ENCODE results near the gene BANP. TPM values are rescaled to one million over a fixed set of nuclear protein-coding genes. Genes with fewer than 3 reads are reported as not detected.
"Not testable (repeated sequence)": the region's sequence is repeated elsewhere in the genome, so short reads cannot be mapped to it uniquely, and the experiment has no call there.

Gene BANP
- total and polyA plus RNA-seq, 2 experiments from 2014 or later: 14.8 TPM

DNA sequence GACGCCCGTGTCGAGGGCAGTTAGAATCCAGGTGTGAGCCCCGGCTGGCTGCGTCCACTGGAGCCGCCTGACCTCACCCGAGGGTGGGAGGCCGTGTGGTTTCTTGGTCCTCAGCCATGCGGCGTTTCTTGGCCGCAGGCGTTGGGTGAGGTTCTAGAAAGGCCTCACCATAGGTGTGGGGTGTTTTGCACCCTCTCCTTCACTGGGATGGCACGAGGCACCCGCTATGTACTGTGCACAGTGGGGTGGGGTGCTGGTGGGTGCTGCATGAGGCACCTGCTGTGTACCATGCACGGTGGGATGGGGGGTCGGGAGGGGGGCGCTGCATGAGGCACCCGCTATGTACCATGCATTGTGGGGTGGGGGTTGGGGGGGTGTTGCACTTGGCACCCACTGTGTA, 169.6 kb downstream of the BANP start:
- Histone ChIP-seq H3K4me2 (ENCODE audit: unreplicated experiment) (no peak overlapping the region), H3K4me1 (ENCODE audit: insufficient read depth) (peaks cover 14% of the 10 kb centered on the region), H3K4me3 (no peak overlapping the region), H2AFZ (no peak overlapping the region), H3K36me3 (ENCODE audit: low read depth) (no peaks in the 10 kb centered on the region), H3F3A (ENCODE audit: insufficient read depth) (peaks cover 21% of the 10 kb centered on the region), H3K9ac (no peak overlapping the region), H3K9me3 (ENCODE audit: low read depth) (no peaks in the 10 kb centered on the region), H3K27me3 (replicated peaks; ENCODE audit: insufficient read depth) (peaks cover 14% of the 10 kb centered on the region), H4K20me1 (ENCODE audit: insufficient read depth) (no peaks in the 10 kb centered on the region), H3K9me2 (ENCODE audit: insufficient read depth) (no peaks in the 10 kb centered on the region), H3K27ac (no peak overlapping the region), H3K79me2 (ENCODE audit: insufficient read depth) (no peaks in the 10 kb centered on the region)
- no peak for DNase-seq
- in situ Hi-C loops (cut with MboI): no loop called here
- WGBS, 2 experiments (ENCODE audit: low coverage in 1 of 2, low lambda C conversion rate in 2 of 2, missing lambda C conversion rate in 2 of 2): 85 to 89% methylated on average over 7 to 18 of the region's 18 CpGs
- TF ChIP-seq EZH2 (IDR thresholded peaks at IDR 0.05; ENCODE audit: insufficient read depth, poor library complexity, severe bottlenecking): no peak
- no peak for TF ChIP-seq EZH2phosphoT487 (IDR thresholded peaks at IDR 0.05; ENCODE audit: insufficient read depth, low read depth)

DNA sequence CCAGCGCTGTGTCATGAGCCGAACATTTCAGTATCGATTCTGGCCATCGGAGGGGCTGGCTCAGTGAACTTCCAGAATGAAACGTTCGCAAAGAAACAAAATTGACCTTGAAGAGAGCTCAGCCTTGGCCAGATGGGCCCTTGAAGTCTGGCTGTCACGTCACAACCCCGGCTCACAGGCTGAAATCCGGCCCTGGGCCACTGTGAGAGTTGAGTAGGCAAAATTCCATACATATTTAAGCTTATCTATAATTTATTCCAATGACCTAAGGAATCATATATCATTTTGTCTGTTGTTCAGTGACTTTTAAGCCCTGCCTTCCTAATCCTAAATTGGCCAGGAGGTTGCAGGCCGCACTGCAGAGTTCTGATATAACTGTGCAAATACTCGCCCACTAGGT, 170.2 kb downstream of the BANP start:
- H3K27ac ChIP-seq: not testable (repeated sequence)

DNA sequence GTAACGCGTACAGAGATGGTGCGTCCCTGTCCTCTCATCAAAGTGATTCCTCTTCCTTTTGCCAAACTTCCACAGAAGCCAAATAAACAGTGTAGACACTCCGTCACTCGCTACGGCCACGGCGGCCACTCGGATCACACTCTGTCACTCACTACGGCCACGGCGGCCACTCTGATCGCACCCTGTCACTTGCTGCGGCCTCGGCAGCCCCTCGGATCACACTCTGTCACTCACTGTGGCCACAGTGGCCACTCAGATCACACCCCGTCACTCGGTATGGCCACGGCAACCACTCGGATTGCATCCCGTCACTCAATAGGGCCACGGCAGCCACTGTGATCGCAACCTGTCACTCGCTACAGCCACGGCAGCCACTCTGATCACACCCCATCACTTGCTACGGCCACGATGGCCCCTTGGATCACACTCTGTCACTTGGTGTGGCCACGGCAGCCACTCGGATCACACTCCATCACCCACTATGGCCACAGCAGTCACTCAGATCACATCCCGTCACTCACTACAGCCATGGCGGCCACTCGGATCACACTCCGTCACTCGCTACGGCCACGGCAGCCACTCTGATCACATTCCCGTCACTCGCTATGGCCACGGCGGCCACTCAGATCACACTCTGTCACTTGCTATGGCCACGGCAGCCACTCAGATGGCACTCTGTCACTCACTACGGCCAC, 170.8 kb downstream of the BANP start:
- Histone ChIP-seq H3K27me3 (replicated peaks; ENCODE audit: insufficient read depth) (peaks cover 7% of the 10 kb centered on the region; the same call in 1 of the 2 replicates), H3K9me2 (ENCODE audit: insufficient read depth) (no peaks in the 10 kb centered on the region), H3K4me1 (ENCODE audit: insufficient read depth) (peaks cover 14% of the 10 kb centered on the region), H3K27ac (no peak overlapping the region), H3K9me3 (ENCODE audit: low read depth) (no peaks in the 10 kb centered on the region), H3K79me2 (ENCODE audit: insufficient read depth) (no peaks in the 10 kb centered on the region), H3F3A (ENCODE audit: insufficient read depth) (peaks cover 21% of the 10 kb centered on the region), H3K36me3 (ENCODE audit: low read depth) (no peaks in the 10 kb centered on the region), H3K9ac (no peak overlapping the region), H3K4me3 (no peak overlapping the region), H4K20me1 (ENCODE audit: insufficient read depth) (no peaks in the 10 kb centered on the region), H2AFZ (no peak overlapping the region), H3K4me2 (ENCODE audit: unreplicated experiment) (no peak overlapping the region)
- TF ChIP-seq EZH2 (IDR thresholded peaks at IDR 0.05; ENCODE audit: insufficient read depth, poor library complexity, severe bottlenecking) (no peak), EZH2phosphoT487 (IDR thresholded peaks at IDR 0.05; ENCODE audit: insufficient read depth, low read depth) (no peak)
- no peak for DNase-seq
- in situ Hi-C loops (cut with MboI): no loop called here
- 94% methylated on average over 39 to 42 of the region's 42 CpGs for WGBS, 2 experiments (ENCODE audit: low coverage in 1 of 2, low lambda C conversion rate in 2 of 2, missing lambda C conversion rate in 2 of 2)

More for the DNA sequence above, 170.2 kb downstream of the BANP start:
- 93 to 94% methylated on average over 11 of the region's 11 CpGs for WGBS, 2 experiments (ENCODE audit: low coverage in 1 of 2, low lambda C conversion rate in 2 of 2, missing lambda C conversion rate in 2 of 2)
- H3K36me3 ChIP-seq (ENCODE audit: low read depth); H2AFZ ChIP-seq; H4K20me1 ChIP-seq (ENCODE audit: insufficient read depth); DNase-seq; H3K27me3 ChIP-seq (replicated peaks; ENCODE audit: insufficient read depth); H3K79me2 ChIP-seq (ENCODE audit: insufficient read depth); H3K9ac ChIP-seq; H3K4me2 ChIP-seq (ENCODE audit: unreplicated experiment); H3K4me3 ChIP-seq; H3K9me2 ChIP-seq (ENCODE audit: insufficient read depth); in situ Hi-C loops (cut with MboI); H3K9me3 ChIP-seq (ENCODE audit: low read depth): not testable (repeated sequence)
- Histone ChIP-seq H3K4me1 (ENCODE audit: insufficient read depth) (peaks cover 14% of the 10 kb centered on the region), H3F3A (ENCODE audit: insufficient read depth) (peaks cover 21% of the 10 kb centered on the region)

Small RNA genes within 50 kb of the gene (small RNA-seq; reads per million reads assigned to genes)
- gene AC127455.1 (ENCODE audit: low read depth, low replicate concordance): not detected

Other genes with a start within 250 kb of the BANP start
- gene KLHDC4, start 185.4 kb upstream of the BANP start, total RNA-seq (2014; rRNA removed; shearing (Covaris generic)): 9.4 and 19.6 TPM in 2 replicates
- gene KLHDC4, start 185.4 kb upstream of the BANP start, polyA plus RNA-seq (2016; fragmentation: Nextera tagmentation; extraction: Ambion mirVana): 8.8 and 12.3 TPM in 2 replicates
- 79.0 and 99.5 TPM in 2 replicates for gene SLC7A5, start 81.9 kb upstream of the BANP start, total RNA-seq (2014; rRNA removed; shearing (Covaris generic))
- 69.0 and 69.9 TPM in 2 replicates for gene SLC7A5, start 81.9 kb upstream of the BANP start, polyA plus RNA-seq (2016; fragmentation: Nextera tagmentation; extraction: Ambion mirVana)
- not detected in 2 replicates for gene CA5A, start 14.9 kb upstream of the BANP start, total RNA-seq (2014; rRNA removed; shearing (Covaris generic))
- not detected in 2 replicates for gene CA5A, start 14.9 kb upstream of the BANP start, polyA plus RNA-seq (2016; fragmentation: Nextera tagmentation; extraction: Ambion mirVana)

Measured in GM23248 (cell line).